ENCODE results near the gene NENF.

DNA sequence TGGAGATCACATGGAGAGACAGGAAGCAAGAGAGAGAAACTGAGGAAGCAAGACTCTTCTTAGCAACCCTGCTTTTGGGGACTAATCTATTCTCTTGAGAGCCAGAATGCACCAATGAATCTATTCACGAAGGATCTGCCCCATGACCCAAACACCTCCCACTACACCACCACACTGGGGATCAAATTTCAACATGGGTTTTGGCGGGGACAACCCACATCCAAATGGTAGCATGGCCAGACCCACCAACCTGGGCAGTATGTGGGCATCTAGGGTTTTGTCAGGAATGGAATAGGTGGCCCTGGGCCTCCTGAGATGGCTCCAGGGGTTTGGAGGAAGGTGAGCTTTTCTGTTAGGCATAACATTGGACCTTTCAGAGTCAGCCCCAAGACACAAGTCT, 33.7 kb downstream of the NENF start:
- TF ChIP-seq POLR2A (IDR thresholded peaks at IDR 0.05): no peak
- TF ChIP-seq, protein P1, sequence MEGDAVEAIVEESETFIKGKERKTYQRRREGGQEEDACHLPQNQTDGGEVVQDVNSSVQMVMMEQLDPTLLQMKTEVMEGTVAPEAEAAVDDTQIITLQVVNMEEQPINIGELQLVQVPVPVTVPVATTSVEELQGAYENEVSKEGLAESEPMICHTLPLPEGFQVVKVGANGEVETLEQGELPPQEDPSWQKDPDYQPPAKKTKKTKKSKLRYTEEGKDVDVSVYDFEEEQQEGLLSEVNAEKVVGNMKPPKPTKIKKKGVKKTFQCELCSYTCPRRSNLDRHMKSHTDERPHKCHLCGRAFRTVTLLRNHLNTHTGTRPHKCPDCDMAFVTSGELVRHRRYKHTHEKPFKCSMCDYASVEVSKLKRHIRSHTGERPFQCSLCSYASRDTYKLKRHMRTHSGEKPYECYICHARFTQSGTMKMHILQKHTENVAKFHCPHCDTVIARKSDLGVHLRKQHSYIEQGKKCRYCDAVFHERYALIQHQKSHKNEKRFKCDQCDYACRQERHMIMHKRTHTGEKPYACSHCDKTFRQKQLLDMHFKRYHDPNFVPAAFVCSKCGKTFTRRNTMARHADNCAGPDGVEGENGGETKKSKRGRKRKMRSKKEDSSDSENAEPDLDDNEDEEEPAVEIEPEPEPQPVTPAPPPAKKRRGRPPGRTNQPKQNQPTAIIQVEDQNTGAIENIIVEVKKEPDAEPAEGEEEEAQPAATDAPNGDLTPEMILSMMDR (IDR thresholded peaks at IDR 0.05): no peak

Measured in breast epithelium (tissue), 3 donors.